Osteoblast (primary cell): ENCODE results near the gene DCLK3. TPM values are rescaled to one million over a fixed set of nuclear protein-coding genes. Genes with fewer than 3 reads are reported as not detected.

Experiments used
- DNase-seq: peaks from one replicate; pipeline ENCODE4 v3.0.0; 2011; ENCODE audit warnings: low spot score, mixed read lengths; ENCODE audit not compliant: insufficient read length; ENCODE audit errors: missing footprints
- H2AFZ ChIP-seq: 2 replicates; pipeline ENCODE4 v1.6.0; 2011; ENCODE audit warnings: mild to moderate bottlenecking, low read length
- H3K27ac ChIP-seq: 2 replicates; pipeline ENCODE4 v1.5.1; 2011; ENCODE audit warnings: mild to moderate bottlenecking, low read depth, low read length, moderate library complexity
- H3K27me3 ChIP-seq: 2 replicates; pipeline ENCODE4 v1.6.0; 2012; ENCODE audit warnings: mild to moderate bottlenecking, control low read depth, inconsistent platforms, low read length, moderate library complexity; ENCODE audit not compliant: insufficient read depth
- H3K36me3 ChIP-seq: 2 replicates; pipeline ENCODE4 v1.5.1; 2011; ENCODE audit warnings: mild to moderate bottlenecking, low read length, control low read depth, moderate library complexity; ENCODE audit not compliant: insufficient read depth
- H3K4me1 ChIP-seq: 2 replicates; pipeline ENCODE4 v1.5.1; 2011; ENCODE audit warnings: mild to moderate bottlenecking, low read length, control low read depth, moderate library complexity; ENCODE audit not compliant: insufficient read depth
- H3K4me2 ChIP-seq: 2 replicates; pipeline ENCODE4 v1.6.0; 2011; ENCODE audit warnings: mild to moderate bottlenecking, low read length; ENCODE audit not compliant: insufficient read depth
- H3K4me3 ChIP-seq: fragments of 200-600 bp; sonication (generic); 3 replicates; pipeline ENCODE4 v1.5.1; 2012; ENCODE audit warnings: mild to moderate bottlenecking, low read length, inconsistent platforms; ENCODE audit not compliant: insufficient read depth
- H3K79me2 ChIP-seq: 2 replicates; pipeline ENCODE4 v1.6.0; 2012; ENCODE audit warnings: mild to moderate bottlenecking, low read length, control low read depth, inconsistent platforms; ENCODE audit not compliant: insufficient read depth
- H3K9me3 ChIP-seq: 2 replicates; pipeline ENCODE4 v1.5.1; 2011; ENCODE audit warnings: low read depth, low read length, control low read depth
- H4K20me1 ChIP-seq: 2 replicates; pipeline ENCODE4 v1.6.0; 2012; ENCODE audit warnings: mild to moderate bottlenecking, low read length, control low read depth; ENCODE audit not compliant: insufficient read depth
- total RNA-seq: library from RNA; depleted of rRNA; stranded (reverse); fragments of >200 nt; gene quantifications from 2 replicates; pipeline ENCODE4 v1.2.3, GENCODE V29; 2012
- TF ChIP-seq, protein P1 (sequence below): IDR thresholded peaks from 2 replicates; pipeline ENCODE4 v1.5.1; 2011; ENCODE audit warnings: mild to moderate bottlenecking, low read depth, low read length, moderate library complexity; ENCODE audit errors: extremely low read depth

Gene DCLK3
- total RNA-seq, 1 donor = under 0.01 TPM

DNA sequence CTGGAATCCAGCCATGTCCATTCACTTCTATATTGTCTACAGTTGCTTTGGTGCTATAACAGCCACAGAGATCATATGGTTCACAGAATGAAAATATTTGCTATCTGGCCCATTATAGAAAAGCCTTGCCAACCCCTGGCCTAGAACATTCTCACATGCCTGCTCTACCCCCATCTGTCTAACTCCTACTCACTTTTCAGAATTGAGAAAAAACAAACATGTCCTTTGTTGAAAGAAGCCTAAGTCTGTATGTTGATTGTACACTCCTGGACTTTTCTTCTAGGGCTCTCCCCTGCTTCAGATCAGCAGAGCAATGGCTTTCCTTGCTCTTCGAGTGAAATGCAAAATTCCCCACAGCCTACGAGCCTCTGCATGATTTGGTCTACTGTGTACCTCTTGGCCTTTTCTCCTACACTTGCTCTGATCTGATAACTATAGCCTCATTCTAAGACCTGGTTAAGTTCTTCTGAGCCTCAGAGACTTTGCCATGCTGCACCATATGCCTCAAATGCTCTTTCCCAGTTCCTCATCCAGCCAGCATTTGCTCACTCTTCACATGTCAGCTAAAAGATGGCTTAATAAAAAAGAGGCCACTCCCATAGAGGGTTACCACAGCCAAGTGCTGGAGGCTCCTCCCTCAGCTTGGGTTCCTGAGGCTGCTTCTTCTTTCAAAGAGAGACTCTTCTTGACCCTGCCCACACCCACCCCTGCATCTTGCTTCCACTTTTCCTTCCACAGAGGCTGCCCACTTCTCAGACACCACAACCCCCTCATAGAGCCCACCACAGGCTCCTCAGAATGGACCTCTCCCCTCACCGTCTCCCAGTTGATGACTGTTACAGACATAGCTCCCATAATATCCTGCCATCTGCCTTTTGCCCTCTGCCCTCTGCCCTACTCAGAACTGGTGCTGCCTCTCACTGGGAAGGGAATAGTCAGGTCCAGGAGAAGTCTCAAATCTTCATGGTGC is 22.9 kb upstream of the DCLK3 start:
- H3K79me2 ChIP-seq = no peaks in the 10 kb centered on the region
- H3K4me3 ChIP-seq = no peak overlapping the region
- no peak for DNase-seq

DNA sequence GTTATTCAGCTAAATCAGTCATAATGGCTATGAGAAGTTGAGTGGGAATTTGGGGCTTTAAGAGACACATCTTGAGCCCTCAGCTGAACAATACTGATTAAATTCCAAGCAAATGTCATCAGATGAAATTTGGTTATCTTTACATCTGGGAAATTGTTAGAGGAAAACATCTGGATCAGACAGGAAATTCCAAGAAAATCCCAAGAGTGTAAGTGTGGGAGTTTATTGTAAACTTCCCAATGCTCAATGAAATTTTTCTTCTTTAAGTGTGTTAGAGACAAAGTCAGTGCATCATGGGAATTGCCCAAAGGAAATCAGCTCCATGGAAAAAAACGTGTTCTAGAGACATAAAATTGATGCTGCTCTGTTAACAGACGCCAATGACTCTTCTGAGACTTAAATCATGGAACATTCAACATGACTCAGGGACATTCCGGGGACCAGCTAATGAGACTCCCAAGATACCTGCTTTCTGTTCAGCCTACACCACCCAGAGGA is 19.8 kb upstream of the DCLK3 start:
- Histone ChIP-seq H3K27ac (peak overlapping the region; percentile 1), H4K20me1 (no peaks in the 10 kb centered on the region), H3K36me3 (no peaks in the 10 kb centered on the region), H3K27me3 (no peaks in the 10 kb centered on the region), H3K4me3 (no peak overlapping the region), H3K4me1 (peaks cover 4% of the 10 kb centered on the region), H3K79me2 (no peaks in the 10 kb centered on the region), H2AFZ (no peak overlapping the region), H3K9me3 (no peaks in the 10 kb centered on the region), H3K4me2 (no peak overlapping the region)
- TF ChIP-seq, protein P1, sequence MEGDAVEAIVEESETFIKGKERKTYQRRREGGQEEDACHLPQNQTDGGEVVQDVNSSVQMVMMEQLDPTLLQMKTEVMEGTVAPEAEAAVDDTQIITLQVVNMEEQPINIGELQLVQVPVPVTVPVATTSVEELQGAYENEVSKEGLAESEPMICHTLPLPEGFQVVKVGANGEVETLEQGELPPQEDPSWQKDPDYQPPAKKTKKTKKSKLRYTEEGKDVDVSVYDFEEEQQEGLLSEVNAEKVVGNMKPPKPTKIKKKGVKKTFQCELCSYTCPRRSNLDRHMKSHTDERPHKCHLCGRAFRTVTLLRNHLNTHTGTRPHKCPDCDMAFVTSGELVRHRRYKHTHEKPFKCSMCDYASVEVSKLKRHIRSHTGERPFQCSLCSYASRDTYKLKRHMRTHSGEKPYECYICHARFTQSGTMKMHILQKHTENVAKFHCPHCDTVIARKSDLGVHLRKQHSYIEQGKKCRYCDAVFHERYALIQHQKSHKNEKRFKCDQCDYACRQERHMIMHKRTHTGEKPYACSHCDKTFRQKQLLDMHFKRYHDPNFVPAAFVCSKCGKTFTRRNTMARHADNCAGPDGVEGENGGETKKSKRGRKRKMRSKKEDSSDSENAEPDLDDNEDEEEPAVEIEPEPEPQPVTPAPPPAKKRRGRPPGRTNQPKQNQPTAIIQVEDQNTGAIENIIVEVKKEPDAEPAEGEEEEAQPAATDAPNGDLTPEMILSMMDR = no peak
- DNase-seq = no peak

More for the DNA sequence above, 22.9 kb upstream of the DCLK3 start:
- no peaks in the 10 kb centered on the region for H3K9me3 ChIP-seq
- H3K27me3 ChIP-seq = no peaks in the 10 kb centered on the region
- H3K36me3 ChIP-seq = no peaks in the 10 kb centered on the region
- TF ChIP-seq, protein P1 = no peak
- no peaks in the 10 kb centered on the region for H4K20me1 ChIP-seq
- H3K4me2 ChIP-seq = no peak overlapping the region
- H3K27ac ChIP-seq = no peak overlapping the region
- no peak overlapping the region for H2AFZ ChIP-seq
- peaks cover 4% of the 10 kb centered on the region for H3K4me1 ChIP-seq

DNA sequence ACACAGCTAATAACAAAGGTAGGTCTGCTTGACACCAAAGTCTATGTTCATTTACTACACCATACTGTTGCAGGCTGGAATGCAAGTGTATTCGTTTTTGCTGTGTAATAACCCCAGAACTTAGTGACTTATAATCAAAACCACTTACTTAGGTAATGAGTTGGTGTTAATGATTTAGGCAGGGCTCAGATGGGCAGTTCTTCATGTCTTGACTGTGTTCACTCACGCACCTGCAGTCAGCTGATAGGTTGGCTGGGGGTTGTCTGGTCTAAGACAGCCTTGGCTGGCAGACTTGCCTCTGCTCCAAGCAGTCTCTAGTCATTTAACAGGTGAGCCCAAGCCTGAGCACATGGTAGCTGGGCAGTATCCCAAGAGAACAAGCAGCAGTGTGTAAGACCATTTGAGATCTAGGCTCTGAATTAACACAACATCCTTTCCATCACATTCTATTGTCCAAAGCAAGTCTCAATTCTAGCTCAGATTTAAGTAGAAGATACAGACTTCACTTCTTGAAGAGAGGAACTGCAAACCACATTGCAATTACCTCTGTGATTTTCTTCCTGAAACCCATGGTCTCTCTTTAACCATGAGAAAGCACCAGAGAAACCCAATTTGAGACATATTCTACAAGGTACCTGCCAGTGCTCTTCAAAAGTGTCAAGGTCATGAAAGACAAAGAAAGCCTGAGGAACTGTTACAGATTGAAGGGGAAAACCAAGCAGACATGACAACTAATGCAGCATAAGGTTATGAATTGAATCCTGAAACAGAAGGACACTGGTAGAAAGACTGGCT is 13.3 kb upstream of the DCLK3 start:
- Histone ChIP-seq H3K4me3 (no peak overlapping the region), H3K4me1 (peaks cover 3% of the 10 kb centered on the region), H3K79me2 (no peaks in the 10 kb centered on the region), H3K27ac (no peak overlapping the region), H3K4me2 (no peak overlapping the region), H2AFZ (no peak overlapping the region), H3K27me3 (no peaks in the 10 kb centered on the region), H3K9me3 (no peaks in the 10 kb centered on the region), H4K20me1 (no peaks in the 10 kb centered on the region), H3K36me3 (no peaks in the 10 kb centered on the region)
- no peak for DNase-seq
- TF ChIP-seq, protein P1 = no peak
